GM19463 (cell line): ENCODE data around the gene VAC14.
"Not testable (repeated sequence)": the region's sequence is repeated elsewhere in the genome, so short reads cannot be mapped to it uniquely, and the experiment has no call there.

Source experiments
- ATAC-seq: cut with Tn5 transposase; IDR thresholded peaks from one replicate; pipeline ENCODE4 v1.9.1; 2021; ENCODE audit warnings: mild to moderate bottlenecking, moderate library complexity; ENCODE audit not compliant: unreplicated experiment

VAC14 gene

GRCh38 chr16:70648606-70649005 lies 152.4 kb downstream of the VAC14 start:
- ATAC-seq, result no peak

GRCh38 chr16:70647441-70648359 lies 153.3 kb downstream of the VAC14 start:
- ATAC-seq, result no peak

- ATAC-seq, result no peak
These were observed 154.4 kb downstream of the VAC14 start, which contains the start of gene IL34 for GRCh38 chr16:70646260-70647241. TSS of gene IL34 (plus strand) at chr16:70646559. CDS start at chr16:70646948, 389 bp downstream.

GRCh38 chr16:70644763-70645597 lies 156.0 kb downstream of the VAC14 start:
- ATAC-seq, result no peak

GRCh38 chr16:70643264-70643663 lies 157.7 kb downstream of the VAC14 start:
- not testable (repeated sequence) for ATAC-seq

GRCh38 chr16:70642633-70643032 lies 158.3 kb downstream of the VAC14 start:
- no peak for ATAC-seq

- no peak for ATAC-seq
These were observed 161.9 kb downstream of the VAC14 start for GRCh38 chr16:70638814-70639792.
